Neural progenitor cell (in vitro differentiated cells): Measurements from ENCODE around the gene CDH2. TPM values are rescaled to one million over a fixed set of nuclear protein-coding genes. Genes with fewer than 3 reads are reported as not detected.

Experiments used
- DNase-seq: peaks from one replicate; pipeline ENCODE4 v3.0.0-alpha.2; 2016; ENCODE audit warnings: low spot score
- H2AFZ ChIP-seq: fragments of 200-600 bp; sonication (generic); replicated peaks from 2 replicates; pipeline ENCODE4 v1.6.1; 2016; ENCODE audit warnings: antibody characterized with exemption
- H3F3A ChIP-seq: fragments of 200-600 bp; sonication (generic); 2 replicates; pipeline ENCODE4 v1.6.1; 2016; ENCODE audit warnings: antibody characterized with exemption, low read depth
- H3K27ac ChIP-seq: fragments of 200-600 bp; sonication (generic); 2 replicates; pipeline ENCODE4 v1.5.1; 2016; ENCODE audit warnings: mild to moderate bottlenecking
- H3K27me3 ChIP-seq: fragments of 200-600 bp; sonication (generic); 2 replicates; pipeline ENCODE4 v1.6.1; 2016; ENCODE audit warnings: mild to moderate bottlenecking, moderate library complexity
- H3K36me3 ChIP-seq: fragments of 200-600 bp; sonication (generic); 2 replicates; pipeline ENCODE4 v1.5.1; 2016
- H3K4me1 ChIP-seq: fragments of 200-600 bp; sonication (generic); 2 replicates; pipeline ENCODE4 v1.6.1; 2016; ENCODE audit warnings: mixed run types
- H3K4me2 ChIP-seq: fragments of 200-600 bp; sonication (generic); 2 replicates; pipeline ENCODE4 v1.6.1; 2016
- H3K4me3 ChIP-seq: fragments of 200-600 bp; sonication (generic); 2 replicates; pipeline ENCODE4 v1.5.1; 2016
- H3K79me2 ChIP-seq: fragments of 200-600 bp; sonication (generic); 2 replicates; pipeline ENCODE4 v1.6.1; 2016; ENCODE audit warnings: low read depth
- H3K9ac ChIP-seq: fragments of 200-600 bp; sonication (generic); 2 replicates; pipeline ENCODE4 v1.6.1; 2016
- H3K9me3 ChIP-seq: fragments of 200-600 bp; sonication (generic); 2 replicates; pipeline ENCODE4 v1.5.1; 2016; ENCODE audit warnings: low read depth
- H4K20me1 ChIP-seq: fragments of 200-600 bp; sonication (generic); 2 replicates; pipeline ENCODE4 v1.6.1; 2016; ENCODE audit warnings: low read depth
- H3K27ac Mint-ChIP-seq: 3 replicates; pipeline ENCODE4 v1.8.0; 2021; ENCODE audit warnings: mixed read lengths
- H3K27me3 Mint-ChIP-seq: 2 replicates; pipeline ENCODE4 v1.8.0; 2022; ENCODE audit warnings: low read depth, mild to moderate bottlenecking, inconsistent platforms, moderate library complexity, mixed read lengths; ENCODE audit not compliant: insufficient read depth
- H3K36me3 Mint-ChIP-seq: 3 replicates; pipeline ENCODE4 v1.8.0; 2021; ENCODE audit warnings: mixed read lengths
- H3K4me1 Mint-ChIP-seq: 3 replicates; pipeline ENCODE4 v1.8.0; 2021; ENCODE audit warnings: mixed read lengths
- H3K4me3 Mint-ChIP-seq: 3 replicates; pipeline ENCODE4 v1.8.0; 2021; ENCODE audit warnings: mild to moderate bottlenecking, moderate library complexity, mixed read lengths
- H3K9me3 Mint-ChIP-seq: 3 replicates; pipeline ENCODE4 v1.8.0; 2020; ENCODE audit warnings: mixed read lengths
- EZH2 ChIP-seq: fragments of 200-600 bp; sonication (generic); IDR thresholded peaks from 2 replicates; pipeline ENCODE4 v1.6.1; 2017; ENCODE audit warnings: antibody characterized with exemption, mild to moderate bottlenecking, moderate library complexity
- EZH2phosphoT487 ChIP-seq: fragments of 200-600 bp; sonication (generic); IDR thresholded peaks from 2 replicates; pipeline ENCODE4 v1.6.1; 2017; ENCODE audit warnings: antibody characterized with exemption
- total RNA-seq: library from RNA; depleted of rRNA; stranded (reverse); fragments of >200 nt; gene quantifications from 2 replicates; pipeline ENCODE4 v1.2.3, GENCODE V29; 2015; ENCODE audit warnings: low replicate concordance
- TF ChIP-seq, protein P1 (sequence below): fragments of 200-600 bp; sonication (generic); IDR thresholded peaks from 2 replicates; pipeline ENCODE4 v1.5.1; 2017; ENCODE audit warnings: antibody characterized with exemption, mild to moderate bottlenecking

The CDH2 gene
- total RNA-seq, 1 donor from 2014 or later = 459 TPM

DNA sequence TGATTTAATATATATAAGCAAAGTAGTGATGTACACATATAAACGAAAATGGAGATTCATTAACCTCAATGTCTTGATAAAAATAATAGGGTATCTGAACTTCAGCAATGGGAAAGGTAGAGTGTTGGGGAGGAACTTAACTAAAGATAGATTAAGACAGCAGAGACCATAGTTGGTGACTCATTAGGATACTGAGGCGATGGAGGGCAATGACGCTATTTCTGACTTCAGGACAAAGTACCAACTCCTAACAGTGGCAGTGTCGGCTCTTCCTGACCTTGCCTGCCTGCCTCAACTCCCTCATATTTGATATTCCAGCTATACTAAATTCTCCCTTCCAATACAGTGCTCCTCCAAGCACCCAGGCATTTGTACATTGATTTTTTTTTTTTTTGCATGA is 98.6 kb downstream of the CDH2 start:
- H3K9ac ChIP-seq = no peak overlapping the region
- Mint-ChIP-seq H3K27ac (no peak overlapping the region), H3K9me3 (no peaks in the 10 kb centered on the region), H3K4me3 (no peak overlapping the region), H3K27me3 (no peaks in the 10 kb centered on the region), H3K4me1 (peaks cover 58% of the 10 kb centered on the region), H3K36me3 (peaks cover 15% of the 10 kb centered on the region)
- peaks cover 99% of the 10 kb centered on the region for H3K79me2 ChIP-seq
- H3K4me1 ChIP-seq = peaks cover 53% of the 10 kb centered on the region
- H4K20me1 ChIP-seq = peaks cover 98% of the 10 kb centered on the region
- H3K4me3 ChIP-seq = no peak overlapping the region
- H3F3A ChIP-seq = peaks cover 5% of the 10 kb centered on the region
- H3K9me3 ChIP-seq = no peaks in the 10 kb centered on the region
- H3K27ac ChIP-seq = peak overlapping the region; percentile 48
- no peaks in the 10 kb centered on the region for H3K27me3 ChIP-seq
- H3K4me2 ChIP-seq = no peak overlapping the region
- H2AFZ ChIP-seq = no peak overlapping the region
- TF ChIP-seq EZH2 = no peak
- no peak for DNase-seq
- H3K36me3 ChIP-seq = no peaks in the 10 kb centered on the region

DNA sequence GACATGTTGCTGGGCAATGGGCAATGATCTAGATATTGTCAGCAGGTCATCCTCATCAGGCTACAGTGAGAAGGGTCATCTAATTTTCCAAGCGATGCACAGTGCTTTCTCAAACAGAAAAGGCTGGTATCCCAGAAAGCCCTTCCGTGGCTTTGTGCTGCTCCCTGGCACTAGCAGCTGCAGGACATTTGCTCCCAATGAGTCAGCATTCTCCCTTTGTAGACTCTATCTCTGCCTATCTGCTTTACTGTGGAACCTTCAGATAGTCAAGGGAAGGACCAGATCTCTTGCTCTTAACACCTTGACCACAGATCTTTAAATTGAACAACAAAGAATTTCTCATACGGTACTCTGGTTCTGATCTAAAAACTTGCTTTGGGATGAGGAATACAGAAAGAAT is 101.4 kb downstream of the CDH2 start:
- Mint-ChIP-seq H3K4me3 (no peak overlapping the region), H3K9me3 (no peaks in the 10 kb centered on the region), H3K27ac (peak overlapping the region; percentile 43), H3K27me3 (no peaks in the 10 kb centered on the region), H3K4me1 (peaks cover 60% of the 10 kb centered on the region), H3K36me3 (peaks cover 25% of the 10 kb centered on the region)
- peaks cover 99% of the 10 kb centered on the region for H3K79me2 ChIP-seq
- no peak overlapping the region for H3K4me2 ChIP-seq
- H3K4me3 ChIP-seq = no peak overlapping the region
- peaks cover 58% of the 10 kb centered on the region for H3K4me1 ChIP-seq
- no peak for DNase-seq
- peaks cover 7% of the 10 kb centered on the region for H3K36me3 ChIP-seq
- peaks cover 5% of the 10 kb centered on the region for H3F3A ChIP-seq
- no peak overlapping the region for H2AFZ ChIP-seq
- peaks cover 98% of the 10 kb centered on the region for H4K20me1 ChIP-seq
- H3K27ac ChIP-seq = peak overlapping the region; percentile 3
- H3K9ac ChIP-seq = no peak overlapping the region
- no peak for TF ChIP-seq EZH2
- TF ChIP-seq, protein P1, sequence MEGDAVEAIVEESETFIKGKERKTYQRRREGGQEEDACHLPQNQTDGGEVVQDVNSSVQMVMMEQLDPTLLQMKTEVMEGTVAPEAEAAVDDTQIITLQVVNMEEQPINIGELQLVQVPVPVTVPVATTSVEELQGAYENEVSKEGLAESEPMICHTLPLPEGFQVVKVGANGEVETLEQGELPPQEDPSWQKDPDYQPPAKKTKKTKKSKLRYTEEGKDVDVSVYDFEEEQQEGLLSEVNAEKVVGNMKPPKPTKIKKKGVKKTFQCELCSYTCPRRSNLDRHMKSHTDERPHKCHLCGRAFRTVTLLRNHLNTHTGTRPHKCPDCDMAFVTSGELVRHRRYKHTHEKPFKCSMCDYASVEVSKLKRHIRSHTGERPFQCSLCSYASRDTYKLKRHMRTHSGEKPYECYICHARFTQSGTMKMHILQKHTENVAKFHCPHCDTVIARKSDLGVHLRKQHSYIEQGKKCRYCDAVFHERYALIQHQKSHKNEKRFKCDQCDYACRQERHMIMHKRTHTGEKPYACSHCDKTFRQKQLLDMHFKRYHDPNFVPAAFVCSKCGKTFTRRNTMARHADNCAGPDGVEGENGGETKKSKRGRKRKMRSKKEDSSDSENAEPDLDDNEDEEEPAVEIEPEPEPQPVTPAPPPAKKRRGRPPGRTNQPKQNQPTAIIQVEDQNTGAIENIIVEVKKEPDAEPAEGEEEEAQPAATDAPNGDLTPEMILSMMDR = no peak
- no peak for TF ChIP-seq EZH2phosphoT487
- no peaks in the 10 kb centered on the region for H3K27me3 ChIP-seq
- H3K9me3 ChIP-seq = no peaks in the 10 kb centered on the region

DNA sequence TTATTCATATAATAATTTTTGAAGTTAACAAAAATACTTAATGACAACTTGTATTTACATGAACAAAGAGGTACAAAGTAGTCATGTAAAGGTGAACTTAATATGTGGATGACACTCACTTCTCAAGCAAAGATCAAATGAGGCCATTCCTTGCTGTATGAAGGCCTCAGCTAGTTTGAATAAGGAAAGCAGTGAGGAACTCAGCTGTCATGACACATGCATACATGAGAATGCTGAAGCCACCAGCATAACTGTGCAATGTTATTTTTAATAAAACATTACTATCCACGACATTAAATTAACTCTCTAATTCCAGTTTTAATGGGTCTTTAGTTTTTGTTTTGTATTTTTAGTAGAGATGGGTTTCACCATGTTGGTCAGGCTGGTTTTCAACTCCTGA is 102.9 kb downstream of the CDH2 start:
- H3K79me2 ChIP-seq = peaks cover 99% of the 10 kb centered on the region
- Mint-ChIP-seq H3K27me3 (no peaks in the 10 kb centered on the region), H3K4me1 (peaks cover 54% of the 10 kb centered on the region), H3K36me3 (peaks cover 36% of the 10 kb centered on the region), H3K4me3 (no peak overlapping the region), H3K9me3 (no peaks in the 10 kb centered on the region), H3K27ac (no peak overlapping the region)
- H3K9me3 ChIP-seq = no peaks in the 10 kb centered on the region
- no peak overlapping the region for H3K4me2 ChIP-seq
- TF ChIP-seq EZH2 = no peak
- TF ChIP-seq EZH2phosphoT487 = no peak
- TF ChIP-seq, protein P1 = no peak
- no peaks in the 10 kb centered on the region for H3K27me3 ChIP-seq
- no peak overlapping the region for H3K9ac ChIP-seq
- H3F3A ChIP-seq = peaks cover 5% of the 10 kb centered on the region
- H2AFZ ChIP-seq = no peak overlapping the region
- peaks cover 44% of the 10 kb centered on the region for H3K4me1 ChIP-seq
- peaks cover 98% of the 10 kb centered on the region for H4K20me1 ChIP-seq
- H3K4me3 ChIP-seq = no peak overlapping the region
- no peak overlapping the region for H3K27ac ChIP-seq
- no peak for DNase-seq
- peaks cover 7% of the 10 kb centered on the region for H3K36me3 ChIP-seq

DNA sequence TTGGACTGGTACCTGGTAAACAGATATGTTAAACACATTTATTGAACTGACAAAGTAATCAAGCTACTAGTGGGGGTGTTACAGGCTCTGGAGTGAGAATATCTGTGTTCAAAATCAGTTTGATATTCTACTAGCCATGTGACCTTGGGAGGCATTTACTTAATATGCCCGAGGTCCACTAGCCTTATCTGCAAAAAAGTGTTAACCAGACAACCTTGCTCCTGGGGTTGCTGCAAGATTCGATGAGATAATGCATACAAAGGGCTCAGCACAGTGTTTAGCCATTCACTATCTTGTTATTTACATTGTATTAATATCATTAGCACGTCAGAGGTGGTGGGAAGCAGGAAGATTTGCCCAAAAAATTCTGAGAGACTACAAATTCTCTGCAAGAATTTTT is 103.3 kb downstream of the CDH2 start:
- H3F3A ChIP-seq = peaks cover 1% of the 10 kb centered on the region
- H3K27ac ChIP-seq = no peak overlapping the region
- TF ChIP-seq EZH2phosphoT487 = no peak
- TF ChIP-seq, protein P1 = no peak
- TF ChIP-seq EZH2 = no peak
- no peak overlapping the region for H3K4me3 ChIP-seq
- H3K9ac ChIP-seq = no peak overlapping the region
- no peak for DNase-seq
- Mint-ChIP-seq H3K27ac (no peak overlapping the region), H3K36me3 (peaks cover 37% of the 10 kb centered on the region), H3K9me3 (no peaks in the 10 kb centered on the region), H3K4me1 (peaks cover 49% of the 10 kb centered on the region), H3K27me3 (no peaks in the 10 kb centered on the region), H3K4me3 (no peak overlapping the region)
- peaks cover 98% of the 10 kb centered on the region for H4K20me1 ChIP-seq
- H3K9me3 ChIP-seq = no peaks in the 10 kb centered on the region
- H3K36me3 ChIP-seq = peaks cover 7% of the 10 kb centered on the region
- H3K27me3 ChIP-seq = no peaks in the 10 kb centered on the region
- H3K4me1 ChIP-seq = peaks cover 39% of the 10 kb centered on the region
- no peak overlapping the region for H2AFZ ChIP-seq
- H3K4me2 ChIP-seq = no peak overlapping the region
- H3K79me2 ChIP-seq = peaks cover 99% of the 10 kb centered on the region
